Measurements from ENCODE around the gene TBK1. TPM values are rescaled to one million over a fixed set of nuclear protein-coding genes. Genes with fewer than 3 reads are reported as not detected.

The TBK1 gene
- polyA plus RNA-seq, 2 of the 4 experiments (the other 2 are of a cell fraction), result 29.3 to 52.5 TPM

DNA sequence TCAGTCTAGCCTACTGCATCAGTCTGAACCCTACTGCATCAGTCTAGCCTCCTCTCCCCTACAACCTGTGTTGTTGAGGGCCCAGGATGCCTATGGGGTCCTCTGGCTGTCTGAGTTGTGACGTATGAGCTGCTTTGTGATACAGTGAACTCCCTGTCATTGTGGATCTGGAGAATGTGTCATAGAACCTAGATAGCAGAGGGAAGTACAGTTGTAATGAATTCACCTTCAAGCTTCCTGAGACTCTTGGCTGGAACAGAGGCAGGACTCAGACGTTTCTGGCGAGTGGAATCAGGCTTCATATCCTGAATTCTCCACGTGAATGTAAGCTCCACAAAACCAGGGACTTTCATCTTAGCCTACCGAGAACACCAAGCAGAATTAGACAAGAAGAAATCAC is 17.0 kb downstream of the TBK1 start (continued):
- no peak for TF ChIP-seq FOXS1 (CRISPR knock-in tag; IDR thresholded peaks at IDR 0.05)
- no peak for TF ChIP-seq TP53 (CRISPR knock-in tag; IDR thresholded peaks at IDR 0.05)

DNA sequence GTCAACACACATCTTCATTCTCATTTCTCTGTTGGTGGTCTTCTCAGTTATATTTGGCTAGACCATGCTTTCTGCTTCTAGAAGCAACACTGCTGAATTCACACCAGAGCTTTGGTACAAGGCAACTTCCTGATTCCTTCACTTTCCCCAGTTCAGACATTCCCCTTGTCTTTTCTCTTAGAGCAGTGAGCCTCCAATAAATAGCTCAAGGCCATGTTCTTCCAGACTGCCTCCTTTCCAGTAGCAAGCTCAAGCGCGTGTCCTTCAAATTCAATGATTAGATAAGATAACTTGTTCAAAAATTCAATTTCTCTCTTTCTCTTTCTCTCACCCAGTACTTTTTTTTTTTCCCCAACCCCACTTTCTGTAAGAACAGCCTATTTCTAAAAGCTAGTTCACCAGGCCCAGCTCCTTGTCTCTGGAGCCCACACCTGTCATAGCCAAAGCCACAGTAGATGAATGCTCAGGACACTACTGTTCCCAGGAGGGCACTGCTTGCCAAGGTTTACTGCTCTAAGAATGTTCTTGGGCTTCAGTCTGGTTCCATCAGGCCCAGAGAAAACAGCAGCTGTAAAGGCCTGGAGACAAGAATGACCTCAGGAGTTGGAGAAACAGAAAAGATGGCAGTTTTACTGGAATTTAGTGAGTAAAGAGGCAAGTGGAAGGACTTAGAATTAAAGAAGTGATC is 17.7 kb downstream of the TBK1 start:
- CTCF ChIA-PET, result interaction anchor here (1.7 kb wide), 1 partner anchor 227 kb away, joined by 4 read pairs; no protein-coding TSS in a partner anchor
- Histone ChIP-seq H3K9me3 (no peaks in the 10 kb centered on the region), H3K27ac (no peak overlapping the region), H3K4me2 (no peak overlapping the region), H3K4me1 (no peaks in the 10 kb centered on the region), H3K4me3 (no peak overlapping the region)
- no peak for TF ChIP-seq CBX2 (IDR thresholded peaks at IDR 0.05; ENCODE audit: borderline replicate concordance, low read depth)
- no peak for TF ChIP-seq CHD2 (IDR thresholded peaks at IDR 0.05; ENCODE audit: low read length, partially characterized antibody)
- no peak for TF ChIP-seq TFCP2L1 (CRISPR knock-in tag; IDR thresholded peaks at IDR 0.05)
- TF ChIP-seq, protein P1, sequence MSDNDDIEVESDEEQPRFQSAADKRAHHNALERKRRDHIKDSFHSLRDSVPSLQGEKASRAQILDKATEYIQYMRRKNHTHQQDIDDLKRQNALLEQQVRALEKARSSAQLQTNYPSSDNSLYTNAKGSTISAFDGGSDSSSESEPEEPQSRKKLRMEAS (IDR thresholded peaks at IDR 0.05), result no peak
- no peak for TF ChIP-seq HOXB13 (CRISPR knock-in tag; IDR thresholded peaks at IDR 0.05; ENCODE audit: low read depth)
- TF ChIP-seq NR3C1 (IDR thresholded peaks at IDR 0.05), result no peak
- TF ChIP-seq MAFK (IDR thresholded peaks at IDR 0.05; ENCODE audit: partially characterized antibody), result no peak
- TF ChIP-seq EHMT2 (IDR thresholded peaks at IDR 0.05; ENCODE audit: low read depth), result no peak
- no peak for TF ChIP-seq HOXB5 (CRISPR knock-in tag; IDR thresholded peaks at IDR 0.05)
- TF ChIP-seq POLR2A (IDR thresholded peaks at IDR 0.05; ENCODE audit: low read length), result no peak
- no peak for TF ChIP-seq MYC (IDR thresholded peaks at IDR 0.05; ENCODE audit: borderline replicate concordance, low read length)
- no peak for TF ChIP-seq PHF8 (IDR thresholded peaks at IDR 0.05; ENCODE audit: borderline replicate concordance, low read depth)
- no peak for DNase-seq (ENCODE audit: low read depth in 1 of 2, low spot score in 1 of 2)
- ATAC-seq, result no peak
- POLR2A ChIA-PET, result interaction anchor here (0.7 kb wide), 1 partner anchor 16 kb away, joined by 4 read pairs; no protein-coding TSS in a partner anchor
- WGBS (ENCODE audit: missing lambda C conversion rate), result 95% methylated on average over 2 of the region's 2 CpGs
- FAIRE-seq, result no peak

DNA sequence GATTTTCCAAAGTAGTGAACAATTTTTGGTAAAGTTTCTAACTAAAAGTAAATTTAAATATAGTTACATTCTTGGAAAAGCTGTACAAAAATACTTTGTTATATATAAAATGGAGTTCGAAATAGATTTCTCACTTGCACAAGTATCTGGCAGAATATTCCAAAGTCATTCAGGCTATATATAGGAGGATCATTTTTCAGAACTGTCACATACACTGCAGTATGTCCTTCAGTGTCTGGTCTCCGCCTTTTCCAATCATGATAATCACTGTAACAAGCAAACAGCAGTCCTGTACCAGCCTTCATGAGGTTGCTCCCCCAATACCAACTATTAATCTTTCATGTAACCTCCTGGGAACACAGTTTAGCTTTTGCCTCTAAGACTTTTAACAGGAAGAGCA is 18.6 kb downstream of the TBK1 start:
- Histone ChIP-seq H3K4me2 (no peak overlapping the region), H3K9me3 (0 out of 3 replicates have a peak, but pooled peaks cover 2% of the 10 kb centered on the region), H3K4me3 (no peak overlapping the region), H3K4me1 (no peaks in the 10 kb centered on the region), H3K27ac (no peak overlapping the region)
- ATAC-seq, result no peak
- no peak for FAIRE-seq
- TF ChIP-seq BHLHE40 (IDR thresholded peaks at IDR 0.05; ENCODE audit: low read depth, low read length) (no peak), NPAS2 (CRISPR knock-in tag; IDR thresholded peaks at IDR 0.05; ENCODE audit: borderline replicate concordance) (no peak), MAZ (IDR thresholded peaks at IDR 0.05; ENCODE audit: borderline replicate concordance, low read depth, low read length) (no peak), CBX8 (IDR thresholded peaks at IDR 0.05) (no peak), JUNB (IDR thresholded peaks at IDR 0.05) (no peak), EHMT2 (IDR thresholded peaks at IDR 0.05; ENCODE audit: low read depth) (no peak), POLR2A (IDR thresholded peaks at IDR 0.05; ENCODE audit: low read length) (no peak), GATA3 (IDR thresholded peaks at IDR 0.05; ENCODE audit: borderline replicate concordance) (no peak), SREBF2 (IDR thresholded peaks at IDR 0.05) (no peak), ATOH8 (CRISPR knock-in tag; IDR thresholded peaks at IDR 0.05; ENCODE audit: low read depth) (no peak)
- TF ChIP-seq, protein P2, sequence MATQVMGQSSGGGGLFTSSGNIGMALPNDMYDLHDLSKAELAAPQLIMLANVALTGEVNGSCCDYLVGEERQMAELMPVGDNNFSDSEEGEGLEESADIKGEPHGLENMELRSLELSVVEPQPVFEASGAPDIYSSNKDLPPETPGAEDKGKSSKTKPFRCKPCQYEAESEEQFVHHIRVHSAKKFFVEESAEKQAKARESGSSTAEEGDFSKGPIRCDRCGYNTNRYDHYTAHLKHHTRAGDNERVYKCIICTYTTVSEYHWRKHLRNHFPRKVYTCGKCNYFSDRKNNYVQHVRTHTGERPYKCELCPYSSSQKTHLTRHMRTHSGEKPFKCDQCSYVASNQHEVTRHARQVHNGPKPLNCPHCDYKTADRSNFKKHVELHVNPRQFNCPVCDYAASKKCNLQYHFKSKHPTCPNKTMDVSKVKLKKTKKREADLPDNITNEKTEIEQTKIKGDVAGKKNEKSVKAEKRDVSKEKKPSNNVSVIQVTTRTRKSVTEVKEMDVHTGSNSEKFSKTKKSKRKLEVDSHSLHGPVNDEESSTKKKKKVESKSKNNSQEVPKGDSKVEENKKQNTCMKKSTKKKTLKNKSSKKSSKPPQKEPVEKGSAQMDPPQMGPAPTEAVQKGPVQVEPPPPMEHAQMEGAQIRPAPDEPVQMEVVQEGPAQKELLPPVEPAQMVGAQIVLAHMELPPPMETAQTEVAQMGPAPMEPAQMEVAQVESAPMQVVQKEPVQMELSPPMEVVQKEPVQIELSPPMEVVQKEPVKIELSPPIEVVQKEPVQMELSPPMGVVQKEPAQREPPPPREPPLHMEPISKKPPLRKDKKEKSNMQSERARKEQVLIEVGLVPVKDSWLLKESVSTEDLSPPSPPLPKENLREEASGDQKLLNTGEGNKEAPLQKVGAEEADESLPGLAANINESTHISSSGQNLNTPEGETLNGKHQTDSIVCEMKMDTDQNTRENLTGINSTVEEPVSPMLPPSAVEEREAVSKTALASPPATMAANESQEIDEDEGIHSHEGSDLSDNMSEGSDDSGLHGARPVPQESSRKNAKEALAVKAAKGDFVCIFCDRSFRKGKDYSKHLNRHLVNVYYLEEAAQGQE (IDR thresholded peaks at IDR 0.05), result no peak
- DNase-seq (ENCODE audit: low read depth in 1 of 2, low spot score in 1 of 2), result no peak
- 95% methylated on average over 2 of the region's 2 CpGs for WGBS (ENCODE audit: missing lambda C conversion rate)
- ChIA-PET POLR2A (no interaction called here), CTCF (interaction anchor here (1.7 kb wide), 1 partner anchor 227 kb away, joined by 4 read pairs; no protein-coding TSS in a partner anchor)
